Measurements from ENCODE around the gene ITGB3. TPM values are rescaled to one million over a fixed set of nuclear protein-coding genes. Genes with fewer than 3 reads are reported as not detected.

Gene ITGB3
- total and polyA plus RNA-seq, 2 of the 4 experiments (the other 2 are of a cell fraction) = 9.8 to 17.6 TPM

DNA sequence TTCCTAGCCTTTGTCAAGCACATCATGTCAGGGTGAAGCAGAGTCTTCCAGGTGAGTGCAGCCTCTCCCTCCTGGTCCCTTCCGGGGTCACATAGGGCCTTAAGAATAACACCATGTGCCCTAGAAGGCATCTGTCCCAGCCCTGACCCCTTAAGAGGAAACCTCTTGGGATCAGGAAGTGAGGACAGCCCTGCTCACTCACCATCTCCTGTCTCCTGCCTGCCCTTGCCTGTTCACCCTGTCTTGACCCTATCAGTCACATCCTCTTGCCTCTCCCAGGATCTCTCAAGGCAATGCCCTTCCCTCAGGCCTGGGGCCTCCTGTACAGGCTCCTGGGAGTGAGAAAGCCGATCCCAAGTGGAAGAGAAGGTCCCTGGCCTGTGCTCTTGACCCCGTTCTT lies 30.6 kb upstream of the ITGB3 start:
- Histone ChIP-seq H2BK5ac (ENCODE audit: low read depth, low read length, poor library complexity, severe bottlenecking) (peak overlapping the region; percentile 5), H3K4ac (ENCODE audit: low read depth, low read length) (peak overlapping the region; percentile 66), H3K27me3 (ENCODE audit: control insufficient read depth, insufficient read depth, low read length) (no peaks in the 10 kb centered on the region), H3K27ac (ENCODE audit: insufficient read depth, low read length) (no peak overlapping the region), H2BK15ac (ENCODE audit: low read depth, low read length) (peak overlapping the region; percentile 90; the same call in 2 of the 3 replicates), H3K4me2 (ENCODE audit: low read depth, low read length) (no peak overlapping the region), H4K5ac (ENCODE audit: low read depth, low read length) (peak overlapping the region; percentile 10; the same call in 1 of the 2 replicates), H3K9me3 (ENCODE audit: control insufficient read depth, insufficient read depth, low read length) (no peaks in the 10 kb centered on the region), H3K9me1 (ENCODE audit: insufficient read depth, low read length) (peaks cover 4% of the 10 kb centered on the region), H2AK5ac (ENCODE audit: low read depth, low read length) (peak overlapping the region; percentile 79), H4K8ac (ENCODE audit: low read depth in 2 of 2, low read length in 2 of 2) (peak overlapping the region; percentile 37 to 58; a peak in 2 of 4 replicates), H3K4me3 (ENCODE audit: insufficient read depth, low read depth, low read length) (no peak overlapping the region), H3K18ac (ENCODE audit: low read depth, low read length) (peak overlapping the region; percentile 73), H2AK9ac (replicated peaks; ENCODE audit: low read depth, low read length, poor library complexity) (no peak overlapping the region), H2BK120ac (ENCODE audit: low read depth, low read length) (peak overlapping the region; percentile 63), H3K23ac (ENCODE audit: low read depth, low read length) (peak overlapping the region; percentile 31; the same call in 1 of the 2 replicates), H3K56ac (ENCODE audit: extremely low read depth, insufficient read depth, low read length) (no peak overlapping the region), H2BK20ac (ENCODE audit: low read depth, low read length) (peak overlapping the region; percentile 77), H4K91ac (ENCODE audit: insufficient read depth, low read depth, low read length) (peak overlapping the region; percentile 58; the same call in 1 of the 2 replicates), H3K9ac (ENCODE audit: low read depth, low read length) (no peak overlapping the region), H3K36me3 (ENCODE audit: control insufficient read depth, insufficient read depth, low read length) (no peaks in the 10 kb centered on the region), H3K79me1 (ENCODE audit: low read depth in 1 of 2, low read length in 2 of 2) (peaks cover 0 to 6% of the 10 kb centered on the region in 2 experiments; a peak in 1 of 4 replicates), H4K20me1 (ENCODE audit: insufficient read depth, low read length) (no peaks in the 10 kb centered on the region), H3K4me1 (ENCODE audit: control insufficient read depth, insufficient read depth, low read length) (peaks cover 17% of the 10 kb centered on the region), H3K14ac (replicated peaks; ENCODE audit: low read depth, low read length) (peak overlapping the region; percentile 81), H2AFZ (replicated peaks; ENCODE audit: low read length, poor library complexity) (peak overlapping the region; percentile 39)
- ATAC-seq (ENCODE audit: low read depth) = no peak
- 63% methylated on average over 1 of the region's 3 CpGs; no CpG with 5 or more reads in 1 of the 2 experiments for WGBS, 2 experiments (ENCODE audit: extremely low coverage in 2 of 2, insufficient read length in 1 of 2)
- no peak for DNase-seq
- TF ChIP-seq RAD21 (IDR thresholded peaks at IDR 0.05; ENCODE audit: low read length) (no peak), RFX5 (IDR thresholded peaks at IDR 0.05; ENCODE audit: low read depth, low read length) (no peak), SMC3 (IDR thresholded peaks at IDR 0.05; ENCODE audit: low read depth, low read length) (no peak), RCOR1 (IDR thresholded peaks at IDR 0.05; ENCODE audit: insufficient replicate concordance, low read length) (no peak), NFE2L2 (IDR thresholded peaks at IDR 0.05; ENCODE audit: low read depth, low read length) (no peak), BHLHE40 (IDR thresholded peaks at IDR 0.05; ENCODE audit: low read depth, low read length) (no peak), FOS (IDR thresholded peaks at IDR 0.05; ENCODE audit: low read depth, low read length) (no peak), CEBPB (IDR thresholded peaks at IDR 0.05; ENCODE audit: low read depth, low read length) (no peak), POLR2A (IDR thresholded peaks at IDR 0.05; ENCODE audit: low read depth, low read length) (no peak), MAFK (IDR thresholded peaks at IDR 0.05; ENCODE audit: low read depth, low read length) (no peak), MAZ (IDR thresholded peaks at IDR 0.05; ENCODE audit: borderline replicate concordance, low read depth, low read length) (no peak), MXI1 (IDR thresholded peaks at IDR 0.05; ENCODE audit: borderline replicate concordance, low read depth, low read length) (no peak), CHD1 (IDR thresholded peaks at IDR 0.05; ENCODE audit: low read depth, low read length) (no peak)
- TF ChIP-seq, protein P1, sequence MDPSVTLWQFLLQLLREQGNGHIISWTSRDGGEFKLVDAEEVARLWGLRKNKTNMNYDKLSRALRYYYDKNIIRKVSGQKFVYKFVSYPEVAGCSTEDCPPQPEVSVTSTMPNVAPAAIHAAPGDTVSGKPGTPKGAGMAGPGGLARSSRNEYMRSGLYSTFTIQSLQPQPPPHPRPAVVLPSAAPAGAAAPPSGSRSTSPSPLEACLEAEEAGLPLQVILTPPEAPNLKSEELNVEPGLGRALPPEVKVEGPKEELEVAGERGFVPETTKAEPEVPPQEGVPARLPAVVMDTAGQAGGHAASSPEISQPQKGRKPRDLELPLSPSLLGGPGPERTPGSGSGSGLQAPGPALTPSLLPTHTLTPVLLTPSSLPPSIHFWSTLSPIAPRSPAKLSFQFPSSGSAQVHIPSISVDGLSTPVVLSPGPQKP (IDR thresholded peaks at IDR 0.05; ENCODE audit: borderline replicate concordance, low read depth, low read length) = no peak
- TF ChIP-seq, protein P2, sequence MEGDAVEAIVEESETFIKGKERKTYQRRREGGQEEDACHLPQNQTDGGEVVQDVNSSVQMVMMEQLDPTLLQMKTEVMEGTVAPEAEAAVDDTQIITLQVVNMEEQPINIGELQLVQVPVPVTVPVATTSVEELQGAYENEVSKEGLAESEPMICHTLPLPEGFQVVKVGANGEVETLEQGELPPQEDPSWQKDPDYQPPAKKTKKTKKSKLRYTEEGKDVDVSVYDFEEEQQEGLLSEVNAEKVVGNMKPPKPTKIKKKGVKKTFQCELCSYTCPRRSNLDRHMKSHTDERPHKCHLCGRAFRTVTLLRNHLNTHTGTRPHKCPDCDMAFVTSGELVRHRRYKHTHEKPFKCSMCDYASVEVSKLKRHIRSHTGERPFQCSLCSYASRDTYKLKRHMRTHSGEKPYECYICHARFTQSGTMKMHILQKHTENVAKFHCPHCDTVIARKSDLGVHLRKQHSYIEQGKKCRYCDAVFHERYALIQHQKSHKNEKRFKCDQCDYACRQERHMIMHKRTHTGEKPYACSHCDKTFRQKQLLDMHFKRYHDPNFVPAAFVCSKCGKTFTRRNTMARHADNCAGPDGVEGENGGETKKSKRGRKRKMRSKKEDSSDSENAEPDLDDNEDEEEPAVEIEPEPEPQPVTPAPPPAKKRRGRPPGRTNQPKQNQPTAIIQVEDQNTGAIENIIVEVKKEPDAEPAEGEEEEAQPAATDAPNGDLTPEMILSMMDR (conservative IDR thresholded peaks at IDR 0.05; ENCODE audit: low read depth, low read length) = no peak
- TF ChIP-seq, protein P3, sequence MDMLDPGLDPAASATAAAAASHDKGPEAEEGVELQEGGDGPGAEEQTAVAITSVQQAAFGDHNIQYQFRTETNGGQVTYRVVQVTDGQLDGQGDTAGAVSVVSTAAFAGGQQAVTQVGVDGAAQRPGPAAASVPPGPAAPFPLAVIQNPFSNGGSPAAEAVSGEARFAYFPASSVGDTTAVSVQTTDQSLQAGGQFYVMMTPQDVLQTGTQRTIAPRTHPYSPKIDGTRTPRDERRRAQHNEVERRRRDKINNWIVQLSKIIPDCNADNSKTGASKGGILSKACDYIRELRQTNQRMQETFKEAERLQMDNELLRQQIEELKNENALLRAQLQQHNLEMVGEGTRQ (IDR thresholded peaks at IDR 0.05; ENCODE audit: low read depth, low read length) = no peak
- intact Hi-C loops (cut with micrococcal nuclease) = no loop called here
- in situ Hi-C loops (cut with MboI; ENCODE audit: low sequenced_read_pairs) = loop anchor here (10.0 kb wide), 1 partner anchor 392 kb away; no protein-coding TSS in a partner anchor
- no TSS peak for BruUV-seq (replicated peaks)
- POLR2A ChIA-PET (ENCODE audit: unreplicated experiment) = no interaction called here
- CTCF ChIA-PET = no interaction called here
- dilution Hi-C loops (cut with HindIII; ENCODE audit: low sequenced_read_pairs, unreplicated experiment) = no loop called here
